ENCODE data around the gene EHF. TPM values are rescaled to one million over a fixed set of nuclear protein-coding genes. Genes with fewer than 3 reads are reported as not detected.

EHF gene
- total and polyA plus RNA-seq, 2 of the 8 experiments (the other 6 are each of a cell fraction or from before 2014, with no cell fraction given) = not detected

GRCh38 chr11:34641456-34641855 is 20.6 kb downstream of the EHF start:
- Histone ChIP-seq H4K91ac (replicated peaks; ENCODE audit: insufficient read length, low read length) (no peak overlapping the region), H2AK5ac (ENCODE audit: low read depth, low read length) (no peak overlapping the region), H3K27ac (ENCODE audit: low read depth, low read length) (no peak overlapping the region), H2BK15ac (ENCODE audit: low read length) (no peak overlapping the region), H3K4me1 (replicated peaks in 1 of 4; ENCODE audit: control insufficient read depth in 3 of 4, insufficient read depth in 4 of 4, low read length in 3 of 4) (peaks cover 0 to under 1% (median 0%) of the 10 kb centered on the region in 4 experiments; a peak in 1 of 7 replicates), H3K79me2 (ENCODE audit: control insufficient read depth in 1 of 2, insufficient read depth in 2 of 2, low read length in 2 of 2) (no peaks in the 10 kb centered on the region), H3K27me3 (replicated peaks in 1 of 4; ENCODE audit: control insufficient read depth in 3 of 4, extremely low read depth in 1 of 4, insufficient read depth in 3 of 4, low read length in 3 of 4) (no peaks in the 10 kb centered on the region), H3K14ac (ENCODE audit: insufficient read length) (no peak overlapping the region), H2BK20ac (ENCODE audit: low read length) (no peak overlapping the region), H3K9me3 (ENCODE audit: insufficient read depth in 2 of 2, low read depth in 1 of 2, low read length in 1 of 2) (no peaks in the 10 kb centered on the region), H3K18ac (ENCODE audit: extremely low read depth, low read length) (no peak overlapping the region), H3K79me1 (ENCODE audit: low read depth, low read length) (no peaks in the 10 kb centered on the region), H4K8ac (ENCODE audit: extremely low read depth, insufficient read depth, low read length) (no peak overlapping the region), H3K23me2 (ENCODE audit: low read depth, low read length) (no peaks in the 10 kb centered on the region; the same call in 1 of the 2 replicates), H2BK5ac (ENCODE audit: low read depth, low read length) (no peak overlapping the region), H3K4me2 (ENCODE audit: insufficient read depth in 1 of 2, low read depth in 2 of 2, low read length in 2 of 2) (no peak overlapping the region), H3K4ac (replicated peaks; ENCODE audit: insufficient read length, low read depth, low read length) (no peak overlapping the region), H3K23ac (ENCODE audit: insufficient read length) (no peak overlapping the region), H2BK120ac (replicated peaks; ENCODE audit: low read depth, low read length) (no peak overlapping the region), H4K5ac (ENCODE audit: insufficient read length, low read depth, low read length) (no peak overlapping the region), H2AFZ (ENCODE audit: low read length) (no peak overlapping the region), H3K56ac (replicated peaks; ENCODE audit: insufficient read length, low read depth, low read length) (no peak overlapping the region), H2BK12ac (ENCODE audit: low read depth, low read length) (no peak overlapping the region), H3K36me3 (ENCODE audit: control insufficient read depth in 2 of 4, insufficient read depth in 4 of 4, low read length in 3 of 4) (no peaks in the 10 kb centered on the region), H3K9ac (replicated peaks in 1 of 4; ENCODE audit: extremely low read depth in 1 of 4, low read depth in 3 of 4, low read length in 3 of 4) (no peak overlapping the region), H4K20me1 (replicated peaks in 1 of 2; ENCODE audit: control insufficient read depth in 1 of 2, insufficient read depth in 2 of 2, low read length in 2 of 2) (no peaks in the 10 kb centered on the region), H3K4me3 (ENCODE audit: extremely low read depth in 1 of 4, insufficient read depth in 2 of 4, low read depth in 3 of 4, low read length in 4 of 4) (no peak overlapping the region)
- FAIRE-seq = no peak
- ChIA-PET POLR2A (ENCODE audit: partially characterized antibody) (interaction anchor here (0.6 kb wide), 1 partner anchor 285 kb away, joined by 3 read pairs; no protein-coding TSS in a partner anchor), CTCF (ENCODE audit: partially characterized antibody) (interaction anchor here (1.2 to 1.4 kb wide), 3 partner anchors 150 to 228 kb away, joined by 3 read pairs; no protein-coding TSS in a partner anchor)
- WGBS, 2 experiments (ENCODE audit: extremely low coverage in 1 of 2, insufficient coverage in 1 of 2, insufficient read length in 1 of 2, insufficient replicate concordance in 2 of 2, low coverage in 1 of 2, low lambda C conversion rate in 2 of 2, missing lambda C conversion rate in 1 of 2) = 80% methylated on average over 5 of the region's 5 CpGs; no CpG with 5 or more reads in 1 of the 2 experiments
- TF ChIP-seq CEBPB (IDR thresholded peaks at IDR 0.05; ENCODE audit: low read depth, low read length) = peak; percentile 87
- TF ChIP-seq RBBP5 (IDR thresholded peaks at IDR 0.05; ENCODE audit: borderline replicate concordance, low read depth, low read length) = no peak
- no peak for DNase-seq (ENCODE audit: low read depth in 1 of 2, low spot score in 2 of 2)
